Neural cell (in vitro differentiated cells): ENCODE measurements around the gene FUCA2. TPM values are rescaled to one million over a fixed set of nuclear protein-coding genes. Genes with fewer than 3 reads are reported as not detected.

ENCODE experiments used
- H2AFZ ChIP-seq: fragments of 200-600, 300-800 bp; sonication (generic), shearing (Covaris generic); 2 replicates; pipeline ENCODE4 v1.6.0; 2014; ENCODE audit warnings: low read depth, mild to moderate bottlenecking, antibody characterized with exemption, low read length, moderate library complexity
- H3F3A ChIP-seq: fragments of 200-600 bp; shearing (Covaris generic); 2 replicates; pipeline ENCODE4 v1.6.1; 2016; ENCODE audit warnings: mild to moderate bottlenecking, moderate library complexity, mixed read lengths, antibody characterized with exemption, low read length; ENCODE audit not compliant: insufficient read depth, poor library complexity, severe bottlenecking
- H3K27ac ChIP-seq: fragments of 200-600, 300-800 bp; sonication (generic), shearing (Covaris generic); 2 replicates; pipeline ENCODE4 v1.5.1; 2014; ENCODE audit warnings: mild to moderate bottlenecking, low read length, moderate library complexity
- H3K27me3 ChIP-seq: fragments of 300-800, 200-600 bp; sonication (generic), shearing (Covaris generic); 2 replicates; pipeline ENCODE4 v1.6.0; 2014; ENCODE audit warnings: mild to moderate bottlenecking, low read depth, low read length, moderate library complexity; ENCODE audit not compliant: insufficient read depth
- H3K36me3 ChIP-seq: fragments of 300-800, 200-600 bp; sonication (generic), shearing (Covaris generic); 2 replicates; pipeline ENCODE4 v1.5.1; 2014; ENCODE audit warnings: mild to moderate bottlenecking, antibody characterized with exemption, low read length, moderate library complexity; ENCODE audit not compliant: insufficient read depth
- H3K4me2 ChIP-seq: fragments of 300-800, 200-600 bp; sonication (generic), shearing (Covaris generic); 2 replicates; pipeline ENCODE4 v1.6.0; 2014; ENCODE audit warnings: mild to moderate bottlenecking, low read length
- H3K4me3 ChIP-seq: fragments of 300-800, 200-600 bp; sonication (generic), shearing (Covaris generic); 2 replicates; pipeline ENCODE4 v1.5.1; 2014; ENCODE audit warnings: mild to moderate bottlenecking, low read length, moderate library complexity
- H3K79me2 ChIP-seq: fragments of 200-600 bp; shearing (Covaris generic); replicated peaks from 2 replicates; pipeline ENCODE4 v1.6.0; 2014; ENCODE audit warnings: mild to moderate bottlenecking, low read length, moderate library complexity; ENCODE audit not compliant: insufficient read depth
- H3K9ac ChIP-seq: fragments of 300-800, 200-600 bp; sonication (generic), shearing (Covaris generic); 2 replicates; pipeline ENCODE4 v1.6.1; 2016; ENCODE audit warnings: mild to moderate bottlenecking, low read length, mixed read lengths
- H3K9me2 ChIP-seq: fragments of 200-600 bp; shearing (Covaris generic); 2 replicates; pipeline ENCODE4 v1.6.1; 2016; ENCODE audit warnings: mild to moderate bottlenecking, low read length, mixed read lengths; ENCODE audit not compliant: insufficient read depth
- H3K9me3 ChIP-seq: fragments of 200-600, 300-800 bp; sonication (generic), shearing (Covaris generic); 2 replicates; pipeline ENCODE4 v1.6.1; 2016; ENCODE audit warnings: mild to moderate bottlenecking, mixed run types, low read length, moderate library complexity, mixed read lengths
- H4K20me1 ChIP-seq: fragments of 200-600 bp; shearing (Covaris generic); 2 replicates; pipeline ENCODE4 v1.6.1; 2016; ENCODE audit warnings: mild to moderate bottlenecking, mixed run types; ENCODE audit not compliant: insufficient read depth
- CTCF ChIP-seq: fragments of 450-650 bp; IDR thresholded peaks from 2 replicates; pipeline ENCODE4 v1.5.1; 2014; ENCODE audit warnings: antibody characterized with exemption, mild to moderate bottlenecking, moderate library complexity; ENCODE audit not compliant: poor library complexity, severe bottlenecking
- EP300 ChIP-seq: fragments of 450-650 bp; conservative IDR thresholded peaks from 2 replicates; pipeline ENCODE4 v1.6.1; 2014; ENCODE audit warnings: antibody characterized with exemption, mild to moderate bottlenecking, moderate library complexity; ENCODE audit not compliant: poor library complexity, severe bottlenecking
- EZH2 ChIP-seq: fragments of 200-600, 300-800 bp; shearing (Covaris generic), sonication (generic); IDR thresholded peaks from 2 replicates; pipeline ENCODE4 v1.6.1; 2014; ENCODE audit warnings: antibody characterized with exemption, low read length, borderline replicate concordance, mild to moderate bottlenecking; ENCODE audit not compliant: insufficient read depth, poor library complexity, severe bottlenecking
- MXI1 ChIP-seq: fragments of 450-650 bp; conservative IDR thresholded peaks from 2 replicates; pipeline ENCODE4 v1.6.1; 2014; ENCODE audit warnings: antibody characterized with exemption, mild to moderate bottlenecking; ENCODE audit not compliant: poor library complexity, severe bottlenecking
- POLR2AphosphoS5 ChIP-seq: IDR thresholded peaks from 2 replicates; pipeline ENCODE4 v1.6.1; 2012
- RAD21 ChIP-seq: fragments of 450-650 bp; conservative IDR thresholded peaks from 2 replicates; pipeline ENCODE4 v1.6.1; 2014; ENCODE audit warnings: antibody characterized with exemption, mild to moderate bottlenecking, moderate library complexity
- SMC3 ChIP-seq: fragments of 450-650 bp; conservative IDR thresholded peaks from 2 replicates; pipeline ENCODE4 v1.6.1; 2014; ENCODE audit warnings: antibody characterized with exemption, mild to moderate bottlenecking, moderate library complexity; ENCODE audit not compliant: poor library complexity
- TAF1 ChIP-seq: IDR thresholded peaks from 2 replicates; pipeline ENCODE4 v1.6.1; 2012; ENCODE audit warnings: low read depth
- polyA plus RNA-seq: library from polyadenylated mRNA; depleted of rRNA; stranded (reverse); fragments of >200 nt; gene quantifications from 2 replicates; pipeline ENCODE4 v1.2.3, GENCODE V29; 2014
- TF ChIP-seq, protein P1 (sequence below): IDR thresholded peaks from 2 replicates; pipeline ENCODE4 v1.6.1; 2012; ENCODE audit warnings: borderline replicate concordance

FUCA2 gene
- polyA plus RNA-seq, 1 donor from 2014 or later, result 6.0 TPM

DNA sequence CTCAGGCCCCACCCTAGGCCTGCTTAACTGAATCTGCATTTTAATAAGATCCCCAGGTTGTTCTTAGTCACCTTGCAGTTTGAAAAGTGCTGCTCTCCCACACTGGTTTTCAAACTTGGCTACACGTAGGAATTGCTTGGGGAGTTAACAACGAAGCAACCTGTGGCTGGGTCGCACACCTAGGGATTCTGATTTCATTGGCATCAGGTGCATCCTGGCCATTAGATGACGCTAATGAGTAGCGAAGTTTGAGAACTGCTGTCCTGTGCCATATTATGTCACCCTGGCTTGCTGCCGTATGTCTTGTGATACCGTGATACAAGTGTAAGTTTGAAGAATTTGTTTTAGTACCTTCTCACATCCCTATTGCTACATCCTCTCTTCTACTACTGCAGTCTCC lies 28.2 kb upstream of the FUCA2 start:
- H3K27me3 ChIP-seq, result peaks cover 17% of the 10 kb centered on the region
- no peaks in the 10 kb centered on the region for H3K79me2 ChIP-seq
- no peak overlapping the region for H3K9ac ChIP-seq
- H3K9me2 ChIP-seq, result no peaks in the 10 kb centered on the region
- H3K4me2 ChIP-seq, result no peak overlapping the region
- H3K4me3 ChIP-seq, result no peak overlapping the region
- no peak overlapping the region for H3K27ac ChIP-seq
- no peaks in the 10 kb centered on the region for H4K20me1 ChIP-seq
- no peaks in the 10 kb centered on the region for H3K9me3 ChIP-seq
- peaks cover 5% of the 10 kb centered on the region for H3F3A ChIP-seq
- H2AFZ ChIP-seq, result no peak overlapping the region
- TF ChIP-seq MXI1 (no peak), EZH2 (no peak), TAF1 (no peak), EP300 (no peak), CTCF (no peak), POLR2AphosphoS5 (no peak), SMC3 (no peak), RAD21 (no peak)
- TF ChIP-seq, protein P1, sequence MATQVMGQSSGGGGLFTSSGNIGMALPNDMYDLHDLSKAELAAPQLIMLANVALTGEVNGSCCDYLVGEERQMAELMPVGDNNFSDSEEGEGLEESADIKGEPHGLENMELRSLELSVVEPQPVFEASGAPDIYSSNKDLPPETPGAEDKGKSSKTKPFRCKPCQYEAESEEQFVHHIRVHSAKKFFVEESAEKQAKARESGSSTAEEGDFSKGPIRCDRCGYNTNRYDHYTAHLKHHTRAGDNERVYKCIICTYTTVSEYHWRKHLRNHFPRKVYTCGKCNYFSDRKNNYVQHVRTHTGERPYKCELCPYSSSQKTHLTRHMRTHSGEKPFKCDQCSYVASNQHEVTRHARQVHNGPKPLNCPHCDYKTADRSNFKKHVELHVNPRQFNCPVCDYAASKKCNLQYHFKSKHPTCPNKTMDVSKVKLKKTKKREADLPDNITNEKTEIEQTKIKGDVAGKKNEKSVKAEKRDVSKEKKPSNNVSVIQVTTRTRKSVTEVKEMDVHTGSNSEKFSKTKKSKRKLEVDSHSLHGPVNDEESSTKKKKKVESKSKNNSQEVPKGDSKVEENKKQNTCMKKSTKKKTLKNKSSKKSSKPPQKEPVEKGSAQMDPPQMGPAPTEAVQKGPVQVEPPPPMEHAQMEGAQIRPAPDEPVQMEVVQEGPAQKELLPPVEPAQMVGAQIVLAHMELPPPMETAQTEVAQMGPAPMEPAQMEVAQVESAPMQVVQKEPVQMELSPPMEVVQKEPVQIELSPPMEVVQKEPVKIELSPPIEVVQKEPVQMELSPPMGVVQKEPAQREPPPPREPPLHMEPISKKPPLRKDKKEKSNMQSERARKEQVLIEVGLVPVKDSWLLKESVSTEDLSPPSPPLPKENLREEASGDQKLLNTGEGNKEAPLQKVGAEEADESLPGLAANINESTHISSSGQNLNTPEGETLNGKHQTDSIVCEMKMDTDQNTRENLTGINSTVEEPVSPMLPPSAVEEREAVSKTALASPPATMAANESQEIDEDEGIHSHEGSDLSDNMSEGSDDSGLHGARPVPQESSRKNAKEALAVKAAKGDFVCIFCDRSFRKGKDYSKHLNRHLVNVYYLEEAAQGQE, result no peak
- no peaks in the 10 kb centered on the region for H3K36me3 ChIP-seq

DNA sequence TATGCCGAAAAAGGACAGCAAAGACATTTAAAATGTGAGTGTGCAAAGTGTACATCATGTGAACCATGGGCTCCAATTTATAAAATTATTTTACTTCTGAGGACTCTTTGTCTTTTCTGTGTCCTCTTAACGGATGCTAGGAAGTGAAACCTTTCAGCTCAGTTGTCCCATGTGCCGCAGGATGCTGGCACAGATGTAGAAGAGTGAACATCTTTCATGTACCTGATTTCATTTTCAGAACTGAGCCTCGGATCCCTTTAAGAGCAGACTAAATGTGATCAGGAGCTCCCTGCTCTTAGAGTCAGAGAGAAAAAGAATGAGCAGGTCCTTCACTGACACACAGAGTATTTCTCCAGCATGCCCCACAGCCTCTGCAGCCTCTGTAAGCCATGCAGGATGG lies 27.6 kb upstream of the FUCA2 start:
- H4K20me1 ChIP-seq, result no peaks in the 10 kb centered on the region
- no peak overlapping the region for H2AFZ ChIP-seq
- no peak overlapping the region for H3K27ac ChIP-seq
- H3K9me3 ChIP-seq, result no peaks in the 10 kb centered on the region
- H3F3A ChIP-seq, result peaks cover 5% of the 10 kb centered on the region
- no peak overlapping the region for H3K9ac ChIP-seq
- H3K4me3 ChIP-seq, result no peak overlapping the region
- H3K9me2 ChIP-seq, result no peaks in the 10 kb centered on the region
- TF ChIP-seq EZH2 (no peak), CTCF (no peak)
- peaks cover 17% of the 10 kb centered on the region for H3K27me3 ChIP-seq
- no peak overlapping the region for H3K4me2 ChIP-seq
- H3K79me2 ChIP-seq, result no peaks in the 10 kb centered on the region
- no peaks in the 10 kb centered on the region for H3K36me3 ChIP-seq
